Measurements from ENCODE around the gene ZNF318.
"Not testable (repeated sequence)": the region's sequence is repeated elsewhere in the genome, so short reads cannot be mapped to it uniquely, and the experiment has no call there.

Gene ZNF318

GRCh38 chr6:43373252-43373875 is 3.9 kb upstream of the ZNF318 start:
- no peak overlapping the region for H3K27ac Mint-ChIP-seq
- H3K36me3 Mint-ChIP-seq (ENCODE audit: low read depth) = no peaks in the 10 kb centered on the region
- no peak for DNase-seq
- no peak overlapping the region for H3K4me3 Mint-ChIP-seq
- no peaks in the 10 kb centered on the region for H3K9me3 Mint-ChIP-seq
- H3K27me3 Mint-ChIP-seq = no peaks in the 10 kb centered on the region
- H3K4me1 Mint-ChIP-seq (ENCODE audit: low read depth) = peaks cover 26% of the 10 kb centered on the region

GRCh38 chr6:43370003-43370580 is 645 bp upstream of the ZNF318 start:
- not testable (repeated sequence) for H3K9me3 Mint-ChIP-seq, H3K27me3 Mint-ChIP-seq

GRCh38 chr6:43368259-43369160 is 937 bp downstream of the ZNF318 start:
- H3K9me3 Mint-ChIP-seq = no peaks in the 10 kb centered on the region
- H3K4me3 Mint-ChIP-seq = peak overlapping the region; percentile 84
- H3K36me3 Mint-ChIP-seq (ENCODE audit: low read depth) = peaks cover 19% of the 10 kb centered on the region
- peaks cover 42% of the 10 kb centered on the region for H3K4me1 Mint-ChIP-seq (ENCODE audit: low read depth)
- DNase-seq = no peak
- H3K27me3 Mint-ChIP-seq = no peaks in the 10 kb centered on the region
- H3K27ac Mint-ChIP-seq = peak overlapping the region; percentile 80

More at GRCh38 chr6:43370003-43370580, 645 bp upstream of the ZNF318 start:
- Mint-ChIP-seq H3K27ac (peak overlapping the region; percentile 96), H3K4me1 (ENCODE audit: low read depth) (peaks cover 36% of the 10 kb centered on the region), H3K4me3 (peak overlapping the region; percentile 86)
- not testable (repeated sequence) for DNase-seq; H3K36me3 Mint-ChIP-seq (ENCODE audit: low read depth)

- H3K36me3 Mint-ChIP-seq (ENCODE audit: low read depth) = peaks cover 25% of the 10 kb centered on the region
- DNase-seq = no peak
- H3K4me1 Mint-ChIP-seq (ENCODE audit: low read depth) = peaks cover 44% of the 10 kb centered on the region
- H3K27me3 Mint-ChIP-seq = no peaks in the 10 kb centered on the region
- H3K9me3 Mint-ChIP-seq = no peaks in the 10 kb centered on the region
- H3K27ac Mint-ChIP-seq = peak overlapping the region; percentile 19
- H3K4me3 Mint-ChIP-seq = peak overlapping the region; percentile 84
Measured at GRCh38 chr6:43367245-43367984, 2.0 kb downstream of the ZNF318 start.

GRCh38 chr6:43361269-43361668 is 8.2 kb downstream of the ZNF318 start:
- Mint-ChIP-seq H3K36me3 (ENCODE audit: low read depth) (peaks cover 71% of the 10 kb centered on the region), H3K27me3 (no peaks in the 10 kb centered on the region), H3K4me1 (ENCODE audit: low read depth) (peaks cover 28% of the 10 kb centered on the region), H3K27ac (no peak overlapping the region), H3K4me3 (no peak overlapping the region), H3K9me3 (no peaks in the 10 kb centered on the region)
- no peak for DNase-seq

GRCh38 chr6:43359831-43360230 is 9.6 kb downstream of the ZNF318 start:
- peaks cover 79% of the 10 kb centered on the region for H3K36me3 Mint-ChIP-seq (ENCODE audit: low read depth)
- H3K4me1 Mint-ChIP-seq (ENCODE audit: low read depth) = peaks cover 22% of the 10 kb centered on the region

GRCh38 chr6:43359381-43359780 is 10.1 kb downstream of the ZNF318 start:
- Mint-ChIP-seq H3K4me3 (no peak overlapping the region), H3K4me1 (ENCODE audit: low read depth) (peaks cover 20% of the 10 kb centered on the region), H3K9me3 (no peaks in the 10 kb centered on the region), H3K27ac (peak overlapping the region; percentile 48), H3K27me3 (no peaks in the 10 kb centered on the region), H3K36me3 (ENCODE audit: low read depth) (peaks cover 79% of the 10 kb centered on the region)
- DNase-seq = no peak

More at GRCh38 chr6:43359831-43360230, 9.6 kb downstream of the ZNF318 start:
- Mint-ChIP-seq H3K9me3 (no peaks in the 10 kb centered on the region), H3K4me3 (no peak overlapping the region), H3K27me3 (no peaks in the 10 kb centered on the region), H3K27ac (peak overlapping the region; percentile 48)
- DNase-seq = no peak

GRCh38 chr6:43355862-43356590 is 13.4 kb downstream of the ZNF318 start:
- no peaks in the 10 kb centered on the region for H3K27me3 Mint-ChIP-seq
- no peak for DNase-seq
- no peak overlapping the region for H3K27ac Mint-ChIP-seq
- H3K36me3 Mint-ChIP-seq (ENCODE audit: low read depth) = peaks cover 80% of the 10 kb centered on the region
- H3K9me3 Mint-ChIP-seq = no peaks in the 10 kb centered on the region
- H3K4me1 Mint-ChIP-seq (ENCODE audit: low read depth) = peaks cover 11% of the 10 kb centered on the region
- H3K4me3 Mint-ChIP-seq = no peak overlapping the region

GRCh38 chr6:43351951-43352350 is 17.5 kb downstream of the ZNF318 start:
- not testable (repeated sequence) for DNase-seq; H3K27ac Mint-ChIP-seq; H3K4me1 Mint-ChIP-seq (ENCODE audit: low read depth); H3K4me3 Mint-ChIP-seq; H3K27me3 Mint-ChIP-seq; H3K9me3 Mint-ChIP-seq
- peaks cover 55% of the 10 kb centered on the region for H3K36me3 Mint-ChIP-seq (ENCODE audit: low read depth)

GRCh38 chr6:43347444-43347843 is 22.0 kb downstream of the ZNF318 start:
- no peaks in the 10 kb centered on the region for H3K27me3 Mint-ChIP-seq
- peaks cover 45% of the 10 kb centered on the region for H3K36me3 Mint-ChIP-seq (ENCODE audit: low read depth)
- H3K9me3 Mint-ChIP-seq = no peaks in the 10 kb centered on the region
- H3K4me1 Mint-ChIP-seq (ENCODE audit: low read depth) = no peaks in the 10 kb centered on the region
- no peak overlapping the region for H3K27ac Mint-ChIP-seq
- DNase-seq = no peak
- H3K4me3 Mint-ChIP-seq = no peak overlapping the region

- Mint-ChIP-seq H3K4me1 (ENCODE audit: low read depth) (no peaks in the 10 kb centered on the region), H3K4me3 (no peak overlapping the region), H3K27ac (no peak overlapping the region), H3K36me3 (ENCODE audit: low read depth) (peaks cover 46% of the 10 kb centered on the region), H3K9me3 (no peaks in the 10 kb centered on the region), H3K27me3 (no peaks in the 10 kb centered on the region)
- DNase-seq = no peak
Measured at GRCh38 chr6:43347021-43347420, 22.4 kb downstream of the ZNF318 start.

GRCh38 chr6:43346243-43346642 is 23.2 kb downstream of the ZNF318 start:
- not testable (repeated sequence) for H3K4me1 Mint-ChIP-seq (ENCODE audit: low read depth)
- H3K36me3 Mint-ChIP-seq (ENCODE audit: low read depth) = peaks cover 44% of the 10 kb centered on the region

GRCh38 chr6:43339168-43339567 is 30.3 kb downstream of the ZNF318 start:
- no peaks in the 10 kb centered on the region for H3K9me3 Mint-ChIP-seq
- H3K27ac Mint-ChIP-seq = no peak overlapping the region
- no peak for DNase-seq
- peaks cover 7% of the 10 kb centered on the region for H3K4me1 Mint-ChIP-seq (ENCODE audit: low read depth)
- peaks cover 69% of the 10 kb centered on the region for H3K36me3 Mint-ChIP-seq (ENCODE audit: low read depth)
- H3K4me3 Mint-ChIP-seq = no peak overlapping the region
- H3K27me3 Mint-ChIP-seq = no peaks in the 10 kb centered on the region

More at GRCh38 chr6:43346243-43346642, 23.2 kb downstream of the ZNF318 start:
- not testable (repeated sequence) for H3K4me3 Mint-ChIP-seq, DNase-seq, H3K9me3 Mint-ChIP-seq, H3K27me3 Mint-ChIP-seq, H3K27ac Mint-ChIP-seq

GRCh38 chr6:43338243-43338642 is 31.2 kb downstream of the ZNF318 start:
- DNase-seq = no peak
- Mint-ChIP-seq H3K4me3 (no peak overlapping the region), H3K36me3 (ENCODE audit: low read depth) (peaks cover 65% of the 10 kb centered on the region), H3K27me3 (no peaks in the 10 kb centered on the region), H3K4me1 (ENCODE audit: low read depth) (peaks cover 7% of the 10 kb centered on the region), H3K27ac (peak overlapping the region; percentile 22), H3K9me3 (no peaks in the 10 kb centered on the region)
